GM12891 (cell line): ENCODE data around the gene GRIK3.

Experiments used
- PAX5 ChIP-seq: IDR thresholded peaks from 2 replicates; pipeline ENCODE4 v1.6.1; 2011; ENCODE audit warnings: low read length, moderate library complexity, mild to moderate bottlenecking; ENCODE audit not compliant: insufficient read depth, severe bottlenecking
- POLR2A ChIP-seq: IDR thresholded peaks from 2 replicates; pipeline ENCODE4 v1.6.1; 2011; ENCODE audit warnings: low read depth, low read length, control low read depth
- POLR2AphosphoS5 ChIP-seq: IDR thresholded peaks from 2 replicates; pipeline ENCODE4 v1.6.1; 2011; ENCODE audit warnings: low read depth, low read length, control low read depth
- POU2F2 ChIP-seq: IDR thresholded peaks from 2 replicates; pipeline ENCODE4 v1.6.1; 2011; ENCODE audit warnings: low read depth, mild to moderate bottlenecking, control low read depth, low read length, moderate library complexity
- SPI1 ChIP-seq: IDR thresholded peaks from 2 replicates; pipeline ENCODE4 v1.6.1; 2011; ENCODE audit warnings: low read depth, low read length, control low read depth
- TAF1 ChIP-seq: IDR thresholded peaks from 2 replicates; pipeline ENCODE4 v1.6.1; 2011; ENCODE audit warnings: low read depth, low read length, control low read depth

- TF ChIP-seq TAF1 (no peak), POLR2A (no peak), POLR2AphosphoS5 (no peak), SPI1 (no peak), POU2F2 (no peak), PAX5 (no peak)
These were observed 96.9 kb downstream of the GRIK3 start for GRCh38 chr1:36937371-36937770.
